GM12878 (cell line): ENCODE results near the gene CDKN2B-AS1. TPM values are rescaled to one million over a fixed set of nuclear protein-coding genes. Genes with fewer than 3 reads are reported as not detected.

Source experiments
- ATAC-seq: fragments of 200-7000 bp; cut with Tn5 transposase; 3 replicates; pipeline ENCODE4 v1.9.1; 2020; ENCODE audit warnings: mild to moderate bottlenecking, moderate library complexity
- BruUV-seq: library from RNA; stranded (reverse); fragments of 400-500 nt; replicated peaks from 2 replicates; lab custom pipeline; 2021; lab: Mats Ljungman, UMichigan
- CTCF ChIA-PET: fragments of 300-600 bp; sonication (Branson Sonifier 250); formaldehyde crosslinking; extraction: SDS; loops from one replicate; lab custom pipeline; 2021; ENCODE audit warnings: inconsistent platforms; lab: Yijun Ruan, JAX
- POLR2A ChIA-PET: fragments of 350-600 bp; formaldehyde crosslinking; extraction: SDS; loops from one replicate; lab custom pipeline; 2021; ENCODE audit warnings: inconsistent platforms; lab: Charles Lee
- RAD21 ChIA-PET: fragments of 300-600 bp; sonication (Branson Sonifier 250); formaldehyde crosslinking; loops from one replicate; lab custom pipeline; 2023; ENCODE audit warnings: antibody characterized with exemption; ENCODE audit not compliant: unreplicated experiment; lab: Charles Lee
- SMC1A ChIA-PET: fragments of 300-600 bp; sonication (Branson Sonifier 250); formaldehyde crosslinking; loops from one replicate; lab custom pipeline; 2023; ENCODE audit not compliant: unreplicated experiment, uncharacterized antibody; lab: Charles Lee
- DNase-seq: peaks from one replicate; pipeline ENCODE4 v3.0.0-alpha.2; 2011; ENCODE audit warnings: low read depth, low spot score
- FAIRE-seq: peaks from 3 replicates; lab custom pipeline; 2011; peaks lifted over from hg19 to GRCh38; lab: Jason Lieb, UNC
- H2AFZ ChIP-seq: 2 replicates; pipeline ENCODE4 v1.6.0; 2011; ENCODE audit warnings: low read depth, low read length, control low read depth; ENCODE audit not compliant: control insufficient read depth
- H3K27ac ChIP-seq: 2 replicates; pipeline ENCODE4 v1.5.1; 2011; ENCODE audit warnings: control low read depth; ENCODE audit not compliant: control insufficient read depth, insufficient read depth
- H3K27me3 ChIP-seq, 2 experiments: replicated peaks in 1 of 2; 2 replicates each; pipeline versions ENCODE4 v1.6.0 to v1.6.1; 2011; ENCODE audit warnings: low read length in 1 of 2; ENCODE audit not compliant: control insufficient read depth in 2 of 2, insufficient read depth in 2 of 2
- H3K36me3 ChIP-seq, 2 experiments: 2 replicates each; pipeline ENCODE4 v1.5.1; 2011; ENCODE audit warnings: low read length in 1 of 2; ENCODE audit not compliant: control insufficient read depth in 2 of 2, insufficient read depth in 2 of 2
- H3K4me1 ChIP-seq: 2 replicates; pipeline ENCODE4 v1.6.1; 2011; ENCODE audit warnings: mild to moderate bottlenecking, low read length, moderate library complexity, mixed read lengths; ENCODE audit not compliant: control insufficient read depth, insufficient read depth
- H3K4me2 ChIP-seq: 2 replicates; pipeline ENCODE4 v1.6.0; 2011; ENCODE audit warnings: control low read depth; ENCODE audit not compliant: control insufficient read depth, insufficient read depth
- H3K4me3 ChIP-seq: fragments of 200-600 bp; sonication (generic); 2 replicates; pipeline ENCODE4 v1.5.1; 2016
- H3K79me2 ChIP-seq: 2 replicates; pipeline ENCODE4 v1.6.0; 2011; ENCODE audit warnings: low read length; ENCODE audit not compliant: control insufficient read depth, insufficient read depth
- H3K9ac ChIP-seq: 2 replicates; pipeline ENCODE4 v1.8.0; 2011; ENCODE audit warnings: low read length, control low read depth, mixed read lengths; ENCODE audit not compliant: control insufficient read depth, insufficient read depth
- H3K9me3 ChIP-seq: replicated peaks from 3 replicates; pipeline ENCODE4 v1.5.1; 2011; ENCODE audit warnings: mild to moderate bottlenecking, low read length; ENCODE audit not compliant: control insufficient read depth, insufficient read depth
- H4K20me1 ChIP-seq: 2 replicates; pipeline ENCODE4 v1.6.0; 2011; ENCODE audit not compliant: control insufficient read depth, insufficient read depth
- MTA3 ChIP-seq: IDR thresholded peaks from 2 replicates; pipeline ENCODE4 v1.6.1; 2012; ENCODE audit warnings: low read length, inconsistent platforms, borderline replicate concordance
- PAX8 ChIP-seq: fragments of 450-650 bp; IDR thresholded peaks from 2 replicates; pipeline ENCODE4 v1.6.1; 2017; ENCODE audit warnings: mild to moderate bottlenecking, moderate library complexity
- PML ChIP-seq: IDR thresholded peaks from 2 replicates; pipeline ENCODE4 v1.6.1; 2012; ENCODE audit warnings: low read length, inconsistent platforms
- ZBED1 ChIP-seq: IDR thresholded peaks from 2 replicates; pipeline ENCODE4 v1.6.1; 2016; ENCODE audit warnings: borderline replicate concordance
- WGBS: methylation state at CpG from one replicate; pipeline ENCODE4 v1.1.6; 2016; ENCODE audit warnings: low lambda C conversion rate; ENCODE audit not compliant: insufficient replicate concordance, insufficient coverage; ENCODE audit errors: missing lambda C conversion rate; 5-methylcytosine and 5-hydroxymethylcytosine counted together
- in situ Hi-C: fragments of 300-500 bp; cut with MboI; formaldehyde crosslinking; loops from 9 replicates; pipeline ENCODE4 v1.14.3; 2018; ENCODE audit warnings: mixed read lengths
- intact Hi-C: fragments of 100-400 bp; cut with micrococcal nuclease; formaldehyde crosslinking; loops from one replicate; pipeline ENCODE4 v1.14.2; 2022; ENCODE audit not compliant: unreplicated experiment
- polyA plus RNA-seq, 11 experiments: library from polyadenylated mRNA; depleted of rRNA in 4 of 11; unstranded in 6 of 11; stranded (reverse) in 5 of 11; fragments of >200 nt; fragmentation: Nextera tagmentation in 4 of 11; fragmentation: Illumina TruSeq in 1 of 11; extraction: Ambion mirVana in 4 of 11; extraction: Trizol in 1 of 11; gene quantifications; 1 replicate in 1 of 11; 2 replicates in 10 of 11; pipeline versions ENCODE4 v1.2.1 to v1.2.3, GENCODE V29; 2011 to 2016; ENCODE audit warnings: inconsistent platforms in 2 of 11, missing spikeins in 2 of 11, low read depth in 1 of 11
- total RNA-seq, 4 experiments: library from RNA; depleted of rRNA in 3 of 4; stranded (reverse); fragments of >200 nt in 3 of 4; fragmentation: Illumina TruSeq in 1 of 4; extraction: Trizol in 1 of 4; gene quantifications; 2 replicates each; pipeline versions ENCODE4 v1.2.1 to v1.2.3, GENCODE V29; 2013 to 2021
- TF ChIP-seq, protein P1 (sequence below): fragments of 450-650 bp; IDR thresholded peaks from 2 replicates; pipeline ENCODE4 v1.6.1; 2018; ENCODE audit warnings: mild to moderate bottlenecking, low read depth, moderate library complexity; ENCODE audit not compliant: partially characterized antibody
- TF ChIP-seq, protein P2 (sequence below): fragments of 150-350 bp; IDR thresholded peaks from 2 replicates; pipeline ENCODE4 v1.6.1; 2016; ENCODE audit warnings: low read depth, low read length
- TF ChIP-seq, protein P3 (sequence below): IDR thresholded peaks from 2 replicates; pipeline ENCODE4 v1.6.1; 2012; ENCODE audit warnings: mild to moderate bottlenecking, low read depth, low read length
- TF ChIP-seq, protein P4 (sequence below): IDR thresholded peaks from 2 replicates; pipeline ENCODE4 v1.6.1; 2011; ENCODE audit warnings: borderline replicate concordance, low read depth, mild to moderate bottlenecking, moderate library complexity, mixed read lengths, low read length; ENCODE audit not compliant: insufficient read depth; ENCODE audit errors: extremely low read length

CDKN2B-AS1 gene
- total and polyA plus RNA-seq, 10 of the 15 experiments (the other 5 are each of a cell fraction or from before 2014, with no cell fraction given): 0.22 to 2.2 (median 1.0) TPM; not detected in 1

DNA sequence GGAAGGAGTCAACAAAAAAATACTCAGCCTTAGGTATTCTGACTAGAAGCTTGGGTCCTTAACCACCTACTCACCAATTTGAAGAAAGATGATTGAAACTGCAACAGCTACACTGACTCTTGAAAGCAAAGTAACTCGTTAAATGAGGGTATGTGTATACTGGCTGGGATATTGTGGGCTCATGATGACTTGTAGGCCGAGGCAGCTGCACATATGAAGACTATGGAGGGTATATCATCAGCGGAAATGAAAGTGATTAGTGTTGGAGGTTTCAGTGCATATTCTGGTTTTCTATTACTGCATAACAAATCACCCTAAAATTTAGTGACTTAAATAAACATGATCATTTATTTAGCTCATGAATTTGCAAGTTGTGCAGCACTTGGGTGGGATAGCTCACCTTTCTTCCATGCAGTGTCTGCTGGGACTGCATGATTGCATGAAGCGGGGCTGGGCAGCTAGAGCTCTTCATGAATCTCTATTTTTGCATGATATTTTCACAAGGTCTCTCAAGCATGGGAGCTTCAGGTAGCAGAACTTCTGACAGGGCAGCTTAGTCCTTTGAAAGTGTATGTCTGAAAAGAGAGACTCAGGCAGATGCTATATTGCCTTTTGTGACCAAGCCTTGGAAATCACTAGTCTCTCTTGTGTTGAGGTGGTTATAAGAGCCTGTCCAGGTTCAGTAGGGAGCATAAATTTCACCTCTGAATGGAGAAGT is 110.6 kb downstream of the CDKN2B-AS1 start (continued):
- TF ChIP-seq, protein P1, sequence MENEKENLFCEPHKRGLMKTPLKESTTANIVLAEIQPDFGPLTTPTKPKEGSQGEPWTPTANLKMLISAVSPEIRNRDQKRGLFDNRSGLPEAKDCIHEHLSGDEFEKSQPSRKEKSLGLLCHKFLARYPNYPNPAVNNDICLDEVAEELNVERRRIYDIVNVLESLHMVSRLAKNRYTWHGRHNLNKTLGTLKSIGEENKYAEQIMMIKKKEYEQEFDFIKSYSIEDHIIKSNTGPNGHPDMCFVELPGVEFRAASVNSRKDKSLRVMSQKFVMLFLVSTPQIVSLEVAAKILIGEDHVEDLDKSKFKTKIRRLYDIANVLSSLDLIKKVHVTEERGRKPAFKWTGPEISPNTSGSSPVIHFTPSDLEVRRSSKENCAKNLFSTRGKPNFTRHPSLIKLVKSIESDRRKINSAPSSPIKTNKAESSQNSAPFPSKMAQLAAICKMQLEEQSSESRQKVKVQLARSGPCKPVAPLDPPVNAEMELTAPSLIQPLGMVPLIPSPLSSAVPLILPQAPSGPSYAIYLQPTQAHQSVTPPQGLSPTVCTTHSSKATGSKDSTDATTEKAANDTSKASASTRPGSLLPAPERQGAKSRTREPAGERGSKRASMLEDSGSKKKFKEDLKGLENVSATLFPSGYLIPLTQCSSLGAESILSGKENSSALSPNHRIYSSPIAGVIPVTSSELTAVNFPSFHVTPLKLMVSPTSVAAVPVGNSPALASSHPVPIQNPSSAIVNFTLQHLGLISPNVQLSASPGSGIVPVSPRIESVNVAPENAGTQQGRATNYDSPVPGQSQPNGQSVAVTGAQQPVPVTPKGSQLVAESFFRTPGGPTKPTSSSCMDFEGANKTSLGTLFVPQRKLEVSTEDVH: no peak
- TF ChIP-seq MTA3: peak; percentile 80; the same call in 1 of the 2 replicates
- TF ChIP-seq PML: peak; percentile 54; the same call in 1 of the 2 replicates
- TF ChIP-seq, all 136 proteins: peak for 32

DNA sequence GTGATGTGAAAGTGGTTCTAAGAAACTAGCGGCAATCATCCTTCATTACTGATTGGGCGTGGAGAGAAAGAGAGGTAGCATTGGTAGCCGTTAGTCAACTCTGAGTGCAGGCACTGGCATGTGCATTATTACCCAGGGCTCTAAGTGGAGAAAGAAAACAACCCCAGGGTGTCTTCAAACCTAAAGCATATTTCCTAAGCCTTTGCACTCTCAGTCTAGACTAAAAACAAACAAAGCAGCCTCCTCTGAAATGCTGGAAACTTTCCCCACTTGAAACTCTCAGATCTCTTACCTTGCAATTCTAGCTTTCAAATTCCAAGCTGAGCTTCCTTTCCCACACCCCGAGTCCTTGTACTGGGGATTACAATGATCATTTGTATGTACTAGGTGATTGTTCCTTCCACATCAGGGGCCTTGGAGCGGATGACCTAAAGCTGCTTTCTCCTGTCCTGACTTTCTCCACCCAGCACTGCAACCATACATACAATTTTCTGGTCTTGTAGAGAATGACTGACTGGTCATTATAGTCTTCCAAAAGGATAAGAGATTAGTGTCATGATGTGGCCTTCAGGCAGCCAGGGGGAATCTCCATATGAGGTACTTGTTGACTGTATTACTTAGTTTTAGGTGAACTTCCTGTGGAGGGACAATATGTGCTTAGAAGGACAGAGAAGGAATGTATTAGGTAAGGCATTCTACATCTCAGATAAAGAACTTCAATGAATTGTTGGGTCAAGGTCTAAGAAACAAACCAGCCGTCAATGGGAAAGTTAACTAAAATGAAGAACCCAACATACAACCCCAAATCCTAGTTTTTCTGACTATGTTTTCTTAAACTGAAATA is 112.8 kb downstream of the CDKN2B-AS1 start:
- in situ Hi-C loops: no loop called here
- no peaks in the 10 kb centered on the region for H3K36me3 ChIP-seq
- no peak for FAIRE-seq
- no peaks in the 10 kb centered on the region for H3K9me3 ChIP-seq
- 64% methylated on average over 6 of the region's 6 CpGs for WGBS
- H3K9ac ChIP-seq: no peak overlapping the region
- no peak overlapping the region for H3K4me3 ChIP-seq
- POLR2A ChIA-PET: no interaction called here
- RAD21 ChIA-PET: no interaction called here
- no peaks in the 10 kb centered on the region for H4K20me1 ChIP-seq
- intact Hi-C loops: loop anchor here (10.0 kb wide), 1 partner anchor 137 kb away; no protein-coding TSS in a partner anchor
- H3K4me1 ChIP-seq: peaks cover 9% of the 10 kb centered on the region
- H3K27me3 ChIP-seq: peaks cover 0 to 8% of the 10 kb centered on the region in 2 experiments; a peak in 2 of 4 replicates
- BruUV-seq: no TSS peak
- CTCF ChIA-PET: interaction anchor here (1.2 kb wide), 1 partner anchor 137 kb away, joined by 4 read pairs; no protein-coding TSS in a partner anchor
- H3K27ac ChIP-seq: no peak overlapping the region
- ATAC-seq: no peak
- SMC1A ChIA-PET: no interaction called here
- no peak for DNase-seq
- no peak overlapping the region for H3K4me2 ChIP-seq
- no peaks in the 10 kb centered on the region for H3K79me2 ChIP-seq
- no peak overlapping the region for H2AFZ ChIP-seq
- TF ChIP-seq, protein P2, sequence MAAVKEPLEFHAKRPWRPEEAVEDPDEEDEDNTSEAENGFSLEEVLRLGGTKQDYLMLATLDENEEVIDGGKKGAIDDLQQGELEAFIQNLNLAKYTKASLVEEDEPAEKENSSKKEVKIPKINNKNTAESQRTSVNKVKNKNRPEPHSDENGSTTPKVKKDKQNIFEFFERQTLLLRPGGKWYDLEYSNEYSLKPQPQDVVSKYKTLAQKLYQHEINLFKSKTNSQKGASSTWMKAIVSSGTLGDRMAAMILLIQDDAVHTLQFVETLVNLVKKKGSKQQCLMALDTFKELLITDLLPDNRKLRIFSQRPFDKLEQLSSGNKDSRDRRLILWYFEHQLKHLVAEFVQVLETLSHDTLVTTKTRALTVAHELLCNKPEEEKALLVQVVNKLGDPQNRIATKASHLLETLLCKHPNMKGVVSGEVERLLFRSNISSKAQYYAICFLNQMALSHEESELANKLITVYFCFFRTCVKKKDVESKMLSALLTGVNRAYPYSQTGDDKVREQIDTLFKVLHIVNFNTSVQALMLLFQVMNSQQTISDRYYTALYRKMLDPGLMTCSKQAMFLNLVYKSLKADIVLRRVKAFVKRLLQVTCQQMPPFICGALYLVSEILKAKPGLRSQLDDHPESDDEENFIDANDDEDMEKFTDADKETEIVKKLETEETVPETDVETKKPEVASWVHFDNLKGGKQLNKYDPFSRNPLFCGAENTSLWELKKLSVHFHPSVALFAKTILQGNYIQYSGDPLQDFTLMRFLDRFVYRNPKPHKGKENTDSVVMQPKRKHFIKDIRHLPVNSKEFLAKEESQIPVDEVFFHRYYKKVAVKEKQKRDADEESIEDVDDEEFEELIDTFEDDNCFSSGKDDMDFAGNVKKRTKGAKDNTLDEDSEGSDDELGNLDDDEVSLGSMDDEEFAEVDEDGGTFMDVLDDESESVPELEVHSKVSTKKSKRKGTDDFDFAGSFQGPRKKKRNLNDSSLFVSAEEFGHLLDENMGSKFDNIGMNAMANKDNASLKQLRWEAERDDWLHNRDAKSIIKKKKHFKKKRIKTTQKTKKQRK: no peak
- TF ChIP-seq, protein P3, sequence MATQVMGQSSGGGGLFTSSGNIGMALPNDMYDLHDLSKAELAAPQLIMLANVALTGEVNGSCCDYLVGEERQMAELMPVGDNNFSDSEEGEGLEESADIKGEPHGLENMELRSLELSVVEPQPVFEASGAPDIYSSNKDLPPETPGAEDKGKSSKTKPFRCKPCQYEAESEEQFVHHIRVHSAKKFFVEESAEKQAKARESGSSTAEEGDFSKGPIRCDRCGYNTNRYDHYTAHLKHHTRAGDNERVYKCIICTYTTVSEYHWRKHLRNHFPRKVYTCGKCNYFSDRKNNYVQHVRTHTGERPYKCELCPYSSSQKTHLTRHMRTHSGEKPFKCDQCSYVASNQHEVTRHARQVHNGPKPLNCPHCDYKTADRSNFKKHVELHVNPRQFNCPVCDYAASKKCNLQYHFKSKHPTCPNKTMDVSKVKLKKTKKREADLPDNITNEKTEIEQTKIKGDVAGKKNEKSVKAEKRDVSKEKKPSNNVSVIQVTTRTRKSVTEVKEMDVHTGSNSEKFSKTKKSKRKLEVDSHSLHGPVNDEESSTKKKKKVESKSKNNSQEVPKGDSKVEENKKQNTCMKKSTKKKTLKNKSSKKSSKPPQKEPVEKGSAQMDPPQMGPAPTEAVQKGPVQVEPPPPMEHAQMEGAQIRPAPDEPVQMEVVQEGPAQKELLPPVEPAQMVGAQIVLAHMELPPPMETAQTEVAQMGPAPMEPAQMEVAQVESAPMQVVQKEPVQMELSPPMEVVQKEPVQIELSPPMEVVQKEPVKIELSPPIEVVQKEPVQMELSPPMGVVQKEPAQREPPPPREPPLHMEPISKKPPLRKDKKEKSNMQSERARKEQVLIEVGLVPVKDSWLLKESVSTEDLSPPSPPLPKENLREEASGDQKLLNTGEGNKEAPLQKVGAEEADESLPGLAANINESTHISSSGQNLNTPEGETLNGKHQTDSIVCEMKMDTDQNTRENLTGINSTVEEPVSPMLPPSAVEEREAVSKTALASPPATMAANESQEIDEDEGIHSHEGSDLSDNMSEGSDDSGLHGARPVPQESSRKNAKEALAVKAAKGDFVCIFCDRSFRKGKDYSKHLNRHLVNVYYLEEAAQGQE: no peak
- TF ChIP-seq, protein P4, sequence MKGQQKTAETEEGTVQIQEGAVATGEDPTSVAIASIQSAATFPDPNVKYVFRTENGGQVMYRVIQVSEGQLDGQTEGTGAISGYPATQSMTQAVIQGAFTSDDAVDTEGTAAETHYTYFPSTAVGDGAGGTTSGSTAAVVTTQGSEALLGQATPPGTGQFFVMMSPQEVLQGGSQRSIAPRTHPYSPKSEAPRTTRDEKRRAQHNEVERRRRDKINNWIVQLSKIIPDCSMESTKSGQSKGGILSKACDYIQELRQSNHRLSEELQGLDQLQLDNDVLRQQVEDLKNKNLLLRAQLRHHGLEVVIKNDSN: no peak
- TF ChIP-seq PAX8 (no peak), ZBED1 (no peak)
